Tibial nerve (tissue), 4 donors: Measurements from ENCODE around the gene ZFYVE1. TPM values are rescaled to one million over a fixed set of nuclear protein-coding genes. Genes with fewer than 3 reads are reported as not detected.

ENCODE experiments used
- DNase-seq, 2 donors: peaks; one replicate each; pipeline ENCODE4 v3.0.0-alpha.2; 2019; ENCODE audit warnings: low spot score in 2 of 2
- H3K27ac ChIP-seq, 4 donors: fragments of 200-600 bp; sonication (generic) in 3 of 4; one replicate each; pipeline ENCODE4 v1.5.1; 2017 to 2019; ENCODE audit warnings: mild to moderate bottlenecking in 1 of 4
- H3K27me3 ChIP-seq, 2 donors: fragments of 200-600 bp; sonication (generic) in 1 of 2; one replicate each; pipeline versions ENCODE4 v1.5.1 to v1.6.0; 2017 to 2019
- H3K36me3 ChIP-seq, 3 donors: fragments of 200-600 bp; sonication (generic); one replicate each; pipeline ENCODE4 v1.5.1; 2018 to 2019
- H3K4me1 ChIP-seq, 4 donors: fragments of 200-600 bp; sonication (generic) in 3 of 4; one replicate each; pipeline ENCODE4 v1.5.1; 2017 to 2019
- H3K4me3 ChIP-seq, 4 donors: fragments of 200-600 bp; sonication (generic) in 3 of 4; one replicate each; pipeline ENCODE4 v1.5.1; 2017 to 2019; ENCODE audit warnings: mild to moderate bottlenecking in 1 of 4, moderate library complexity in 1 of 4
- H3K9me3 ChIP-seq, 4 donors: fragments of 200-600 bp; sonication (generic) in 3 of 4; one replicate each; pipeline ENCODE4 v1.5.1; 2017 to 2019
- CTCF ChIP-seq, 5 experiments: fragments of 200-600 bp in 3 of 5; fragments of 450-650 bp in 2 of 5; sonication (generic) in 3 of 5; IDR thresholded peaks; one replicate each; pipeline ENCODE4 v1.5.1; 2016 to 2019; ENCODE audit warnings: antibody characterized with exemption in 5 of 5, mild to moderate bottlenecking in 3 of 5, moderate library complexity in 2 of 5
- EP300 ChIP-seq, 2 donors: sonication (generic); formaldehyde crosslinking; IDR thresholded peaks; one replicate each; pipeline ENCODE4 v1.6.1; 2017; ENCODE audit warnings: antibody characterized with exemption in 2 of 2, mild to moderate bottlenecking in 1 of 2
- POLR2A ChIP-seq, 2 donors: fragments of 450-650 bp; IDR thresholded peaks; one replicate each; pipeline ENCODE4 v1.6.1; 2017; ENCODE audit warnings: antibody characterized with exemption in 2 of 2, mild to moderate bottlenecking in 2 of 2, moderate library complexity in 2 of 2
- WGBS, 2 donors: methylation state at CpG; one replicate each; pipeline ENCODE4 v1.1.5; 2018; 5-methylcytosine and 5-hydroxymethylcytosine counted together
- total RNA-seq, 4 donors: library from RNA; depleted of rRNA; stranded (reverse); fragments of >200 nt; gene quantifications; one replicate each; pipeline ENCODE4 v1.1.0, GENCODE V29; 2016

Gene ZFYVE1
- total RNA-seq, 4 donors from 2014 or later: 16.5 to 30.3 (median 23.0) TPM

GRCh38 chr14:72926292-72927028 is 100.4 kb downstream of the ZFYVE1 start, which contains the start of gene DCAF4:
DCAF4 (plus strand) TSS chr14:72926464; CDS start chr14:72937979, 11,515 bp downstream.
- no peaks in the 10 kb centered on the region for H3K27me3 ChIP-seq
- peaks cover 0 to 2% (median 0%) of the 10 kb centered on the region in 3 donors for H3K36me3 ChIP-seq
- peaks cover 0 to 17% (median 6%) of the 10 kb centered on the region in 4 donors for H3K4me1 ChIP-seq
- DNase-seq: peak; percentile 87 to 91
- no peaks in the 10 kb centered on the region for H3K9me3 ChIP-seq
- peak within 1 kb of the TSS; percentile 83 to 94 (median 86) for H3K4me3 ChIP-seq
- WGBS, 2 donors: 1 to 3% methylated on average over 8 to 53 of the region's 59 CpGs
- TF ChIP-seq CTCF (IDR thresholded peaks at IDR 0.05): peak in 1 of 5 experiments; percentile 29
- peak; percentile 37 to 64 for TF ChIP-seq EP300 (IDR thresholded peaks at IDR 0.05)
- TF ChIP-seq POLR2A (IDR thresholded peaks at IDR 0.05): peak in 1 of 2 donors; percentile 7
- peak within 1 kb of the TSS; percentile 82 to 94 (median 84) for H3K27ac ChIP-seq

- H3K4me1 ChIP-seq: peaks cover 0 to 17% (median 6%) of the 10 kb centered on the region in 4 donors
- peak overlapping the region; percentile 83 to 94 (median 86) for H3K4me3 ChIP-seq
- WGBS, 2 donors: 10 to 83% methylated on average over 1 to 16 of the region's 33 CpGs
- peak overlapping the region; percentile 82 to 94 (median 84) for H3K27ac ChIP-seq
- peaks cover 0 to 2% (median 0%) of the 10 kb centered on the region in 3 donors for H3K36me3 ChIP-seq
- no peak for DNase-seq
- no peak for TF ChIP-seq CTCF (IDR thresholded peaks at IDR 0.05)
- TF ChIP-seq POLR2A (IDR thresholded peaks at IDR 0.05): no peak
- no peak for TF ChIP-seq EP300 (IDR thresholded peaks at IDR 0.05)
- no peaks in the 10 kb centered on the region for H3K27me3 ChIP-seq
- H3K9me3 ChIP-seq: no peaks in the 10 kb centered on the region
Measured at GRCh38 chr14:72925815-72926291, 101.1 kb downstream of the ZFYVE1 start.

- peak overlapping the region; percentile 82 to 94 (median 84) for H3K27ac ChIP-seq
- peaks cover 0 to 2% (median 0%) of the 10 kb centered on the region in 3 donors for H3K36me3 ChIP-seq
- H3K4me3 ChIP-seq: peak overlapping the region; percentile 83 to 94 (median 86)
- no peak for DNase-seq
- no peaks in the 10 kb centered on the region for H3K9me3 ChIP-seq
- H3K27me3 ChIP-seq: no peaks in the 10 kb centered on the region
- 46 to 59% methylated on average over 22 of the region's 22 CpGs for WGBS, 2 donors
- peaks cover 0 to 17% (median 6%) of the 10 kb centered on the region in 4 donors for H3K4me1 ChIP-seq
- TF ChIP-seq CTCF (IDR thresholded peaks at IDR 0.05) (no peak), POLR2A (IDR thresholded peaks at IDR 0.05) (no peak), EP300 (IDR thresholded peaks at IDR 0.05) (peak in 1 of 2 donors; percentile 55)
Measured at GRCh38 chr14:72925171-72925759, 101.6 kb downstream of the ZFYVE1 start.

GRCh38 chr14:72924337-72924736 is 102.6 kb downstream of the ZFYVE1 start:
- no peak for DNase-seq
- peak overlapping the region in 1 of 4 donors; percentile 87 for H3K27ac ChIP-seq
- WGBS, 2 donors: 57 to 77% methylated on average over 5 of the region's 5 CpGs
- TF ChIP-seq EP300 (IDR thresholded peaks at IDR 0.05) (no peak), POLR2A (IDR thresholded peaks at IDR 0.05) (no peak), CTCF (IDR thresholded peaks at IDR 0.05) (no peak)
- no peaks in the 10 kb centered on the region for H3K36me3 ChIP-seq
- H3K4me1 ChIP-seq: peaks cover 0 to 17% (median 6%) of the 10 kb centered on the region in 4 donors
- H3K9me3 ChIP-seq: no peaks in the 10 kb centered on the region
- H3K4me3 ChIP-seq: no peak overlapping the region
- no peaks in the 10 kb centered on the region for H3K27me3 ChIP-seq

GRCh38 chr14:72921396-72921795 is 105.5 kb downstream of the ZFYVE1 start:
- no peaks in the 10 kb centered on the region for H3K9me3 ChIP-seq
- H3K27ac ChIP-seq: no peak overlapping the region

More at GRCh38 chr14:72921396-72921795, 105.5 kb downstream of the ZFYVE1 start:
- Histone ChIP-seq H3K27me3 (no peaks in the 10 kb centered on the region), H3K4me3 (no peak overlapping the region), H3K36me3 (no peaks in the 10 kb centered on the region), H3K4me1 (peaks cover 0 to 8% (median 0%) of the 10 kb centered on the region in 4 donors)
- TF ChIP-seq CTCF (IDR thresholded peaks at IDR 0.05) (no peak), EP300 (IDR thresholded peaks at IDR 0.05) (no peak), POLR2A (IDR thresholded peaks at IDR 0.05) (no peak)
- DNase-seq: no peak
